HG03039 (cell line): ENCODE data around the gene HBP1.
A peak's percentile ranks its signal among the peaks of the same experiment; 100 is the strongest.
"Not testable (repeated sequence)": the region's sequence is repeated elsewhere in the genome, so short reads cannot be mapped to it uniquely, and the experiment has no call there.

Source experiments
- ATAC-seq: cut with Tn5 transposase; IDR thresholded peaks from one replicate; pipeline ENCODE4 v1.9.1; 2021; ENCODE audit warnings: mild to moderate bottlenecking, moderate library complexity; ENCODE audit not compliant: unreplicated experiment

HBP1 gene

DNA sequence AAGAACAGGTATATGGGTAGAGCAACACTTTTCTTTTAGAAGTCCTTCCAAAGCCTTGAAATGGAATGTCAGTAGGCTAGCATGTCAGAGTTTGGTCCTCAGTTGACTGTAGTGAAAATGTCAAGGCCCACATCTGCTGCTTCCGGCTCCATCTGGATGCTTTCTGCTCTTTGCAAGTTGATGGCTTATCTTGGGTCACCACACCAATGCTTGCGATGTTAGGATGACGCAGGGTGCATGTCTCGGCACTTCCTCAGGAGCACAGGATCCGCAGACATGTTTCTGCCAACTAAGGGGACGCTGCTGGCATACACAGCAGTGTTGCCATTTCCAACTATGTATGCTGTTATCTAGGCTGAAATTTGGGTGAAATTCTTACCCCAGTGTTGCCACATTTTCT lies 14.0 kb upstream of the HBP1 start:
- ATAC-seq: no peak

DNA sequence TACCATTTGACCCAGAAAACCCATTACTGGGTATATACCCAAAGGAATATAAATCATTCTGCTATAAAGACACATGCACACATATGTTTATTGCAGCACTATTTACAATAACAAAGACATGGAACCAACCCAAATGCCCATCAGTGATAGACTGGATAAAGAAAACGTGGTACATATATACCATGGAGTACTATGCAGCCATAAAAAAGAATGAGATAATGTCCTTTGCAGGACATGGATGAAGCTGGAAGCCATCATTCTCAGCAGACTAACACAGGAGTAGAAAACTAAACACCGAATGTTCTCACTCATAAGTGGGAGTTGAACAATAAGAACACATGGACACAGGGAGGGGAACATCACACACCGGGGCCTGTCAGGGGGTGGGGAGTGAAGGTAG lies 13.1 kb upstream of the HBP1 start:
- not testable (repeated sequence) for ATAC-seq

DNA sequence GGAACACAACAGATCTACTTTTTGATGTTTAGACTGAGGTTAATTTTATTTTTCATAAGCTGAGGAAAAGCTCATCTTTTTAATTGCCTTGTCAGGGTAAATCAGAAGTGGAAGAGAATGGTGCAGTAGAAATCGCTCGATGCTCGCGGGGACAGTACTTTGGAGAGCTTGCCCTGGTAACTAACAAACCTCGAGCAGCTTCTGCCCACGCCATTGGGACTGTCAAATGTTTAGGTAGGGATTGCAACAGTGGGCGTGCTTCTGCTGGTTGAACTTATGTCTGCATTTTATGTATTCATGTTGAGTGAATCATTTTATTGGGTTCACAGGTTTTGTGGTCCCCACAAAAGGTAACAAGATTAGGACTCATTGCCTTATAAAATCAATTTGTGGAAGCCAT lies 11.7 kb upstream of the HBP1 start:
- no peak for ATAC-seq

DNA sequence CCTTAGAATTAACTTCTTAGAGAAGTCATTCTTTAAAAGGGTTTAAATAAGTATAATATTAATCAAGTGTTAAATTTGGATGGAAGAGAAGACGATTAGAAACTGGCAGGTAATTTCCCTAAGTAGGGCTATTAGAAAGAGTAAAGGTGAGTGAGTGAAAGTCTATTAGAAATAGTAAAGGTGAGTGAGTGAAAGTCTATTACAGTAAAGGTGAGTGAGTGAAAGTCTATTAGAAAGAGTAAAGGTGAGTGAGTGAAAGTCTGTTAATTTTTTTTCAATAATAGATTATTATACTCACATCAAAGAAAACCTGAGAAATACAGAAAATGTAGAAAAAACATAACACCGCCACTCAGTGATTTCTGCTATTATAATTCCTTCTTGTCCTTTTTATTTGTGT lies 10.8 kb upstream of the HBP1 start:
- ATAC-seq: no peak

DNA sequence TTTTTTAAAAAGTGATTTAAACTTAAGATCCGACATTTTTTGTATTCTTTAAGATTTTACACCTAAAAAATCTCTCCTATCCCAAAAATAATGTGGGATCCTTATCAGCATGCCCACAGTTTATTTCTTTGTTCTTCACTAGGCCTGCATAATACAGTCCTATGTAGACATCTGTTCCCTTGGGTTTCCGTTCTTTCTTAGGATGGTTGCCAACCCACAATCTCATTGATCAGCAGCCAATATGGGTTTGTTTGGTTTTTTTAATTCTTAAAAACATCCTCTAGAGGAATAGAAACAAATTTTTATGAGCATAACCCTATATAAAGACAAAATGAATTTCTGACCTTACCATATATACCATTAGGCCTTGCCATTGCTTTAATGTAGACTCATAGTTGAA lies 8.4 kb upstream of the HBP1 start:
- no peak for ATAC-seq

DNA sequence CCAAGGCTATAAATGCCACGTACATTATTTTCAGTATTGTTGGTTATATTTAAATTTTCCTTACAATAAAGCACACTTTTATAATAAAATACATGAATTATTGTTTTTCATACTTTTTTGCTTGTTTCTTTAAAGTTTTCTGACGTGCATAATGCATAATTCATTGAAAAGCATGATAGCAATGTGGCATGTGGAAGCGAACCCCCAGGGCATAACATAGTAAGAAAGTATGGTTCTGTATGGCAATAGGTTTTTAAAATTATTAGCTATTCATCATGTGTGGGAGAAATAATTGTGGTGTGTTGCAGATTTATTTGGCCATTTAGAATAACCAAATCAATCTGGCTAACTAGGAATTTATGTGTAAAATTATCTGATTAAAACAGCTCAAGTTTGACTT lies 7.4 kb upstream of the HBP1 start:
- no peak for ATAC-seq

DNA sequence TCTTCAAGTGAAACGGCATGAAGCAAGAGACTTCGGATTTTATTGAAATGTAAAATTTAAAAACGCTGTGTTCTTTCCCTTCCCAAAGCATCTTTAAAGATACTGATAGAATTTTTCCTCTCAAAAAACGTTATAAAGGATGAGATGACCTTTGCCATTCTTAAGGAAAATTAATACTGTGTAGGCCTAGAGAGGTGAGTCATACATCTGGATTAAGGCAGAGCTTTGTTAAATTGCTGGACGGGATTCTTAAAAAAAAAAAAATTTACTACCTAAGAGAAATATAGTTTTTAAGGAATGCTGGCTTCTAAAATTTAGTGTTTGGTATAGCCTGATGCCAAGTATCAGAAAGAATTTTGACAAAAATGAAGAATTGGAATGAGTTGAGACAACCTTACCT lies 6.3 kb upstream of the HBP1 start:
- no peak for ATAC-seq

DNA sequence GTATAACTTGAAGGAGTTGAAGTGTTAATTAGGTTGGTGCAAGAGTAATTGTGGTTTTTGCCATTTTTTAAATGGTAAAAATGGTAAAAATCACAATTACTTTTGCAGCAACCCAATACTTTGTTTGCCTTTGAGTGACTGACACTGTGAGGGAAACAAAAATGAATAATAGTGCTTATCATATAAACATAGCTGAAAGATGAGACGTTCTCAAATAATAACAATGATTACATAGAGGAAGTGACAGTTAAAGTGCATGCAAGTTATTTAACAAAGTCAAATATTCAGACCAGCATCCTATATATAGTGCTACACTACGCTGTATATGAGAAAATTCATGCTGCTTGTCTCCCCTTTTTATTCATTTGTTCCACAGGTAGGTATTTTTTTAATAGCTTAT lies 4.7 kb upstream of the HBP1 start:
- no peak for ATAC-seq

DNA sequence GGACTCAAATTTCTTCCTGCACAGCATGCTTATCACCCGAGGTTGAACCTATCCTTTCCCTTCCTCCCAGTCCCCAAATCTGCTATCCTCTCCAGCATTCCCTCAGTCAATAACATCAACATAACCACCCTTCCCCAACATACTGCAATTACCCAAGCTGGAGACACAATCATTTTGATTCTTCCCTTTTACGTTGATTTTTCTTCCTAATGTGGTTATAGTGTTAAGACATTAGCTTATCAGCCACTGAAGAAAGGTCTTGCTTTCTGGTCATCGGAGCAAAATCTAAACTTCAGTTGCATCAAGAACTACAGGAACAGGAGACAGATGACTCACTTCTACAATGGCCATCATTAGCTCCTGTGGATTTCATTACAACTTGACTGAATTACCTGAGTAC lies 3.5 kb upstream of the HBP1 start:
- no peak for ATAC-seq

DNA sequence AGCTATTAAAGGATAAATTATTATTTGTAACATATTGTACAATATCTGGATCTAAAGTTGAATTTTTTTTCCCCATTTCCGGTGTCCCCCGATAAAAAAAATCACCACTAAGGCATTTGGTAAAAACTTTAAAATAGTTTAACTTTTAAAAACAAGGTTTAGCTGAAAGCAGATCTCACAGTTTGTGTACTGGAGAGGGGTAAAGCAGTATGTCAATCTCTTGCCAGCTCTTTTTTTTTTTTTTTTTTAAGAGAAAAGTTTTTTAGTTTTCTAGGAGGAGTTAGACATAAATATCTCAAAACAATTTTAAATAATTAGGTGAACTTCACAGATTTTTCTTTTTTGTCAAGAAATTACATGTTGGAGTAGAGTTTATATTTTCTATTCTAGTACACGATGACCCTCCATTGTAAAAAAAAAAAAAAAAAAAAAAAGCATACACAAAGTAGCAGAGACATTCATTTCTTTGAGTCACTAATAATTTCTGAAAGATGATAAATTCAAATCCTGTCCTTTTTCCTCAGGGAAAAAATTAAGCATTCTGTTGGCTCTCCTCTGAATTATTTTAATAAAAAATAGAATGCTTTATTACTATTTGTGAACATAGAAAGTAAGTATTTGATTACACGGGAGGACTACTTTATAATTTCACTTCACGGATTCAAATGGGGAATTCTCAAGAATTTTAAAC lies 1.9 kb upstream of the HBP1 start:
- no peak for ATAC-seq

DNA sequence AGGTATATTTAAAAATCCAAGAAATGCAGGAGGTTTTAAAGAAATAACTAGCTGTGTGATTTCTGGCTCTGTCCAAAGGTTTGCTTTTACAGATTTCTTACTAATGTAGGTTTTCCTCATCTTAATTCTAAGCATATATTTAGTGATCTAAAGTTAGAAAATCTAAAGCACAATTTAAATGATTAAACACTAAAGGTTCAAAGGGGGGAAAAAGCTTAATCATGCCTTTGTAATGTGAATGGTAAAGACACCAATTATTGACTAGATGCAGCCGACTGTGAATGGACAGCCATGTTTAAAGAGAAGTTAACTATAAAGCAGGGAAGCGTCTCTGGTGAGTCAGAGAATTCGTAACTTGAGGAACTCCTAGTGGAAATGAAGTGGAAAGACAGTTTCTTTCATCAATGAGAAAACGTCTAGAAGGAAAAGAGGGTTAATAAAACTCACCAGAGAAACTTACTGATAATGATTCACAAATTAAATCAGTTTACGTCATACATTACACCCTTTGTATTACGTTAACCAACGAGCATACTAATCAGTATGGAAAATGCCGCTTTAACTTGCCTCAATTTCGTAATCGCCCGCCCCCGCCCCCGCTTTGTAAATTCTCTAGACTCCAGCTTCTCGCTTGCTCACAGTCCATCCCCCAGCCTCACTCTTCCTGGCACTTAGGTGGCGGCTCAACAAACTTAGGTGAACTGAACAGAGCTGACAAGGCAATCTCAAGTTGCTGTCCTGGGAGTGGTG lies 1.1 kb upstream of the HBP1 start:
- ATAC-seq: no peak

DNA sequence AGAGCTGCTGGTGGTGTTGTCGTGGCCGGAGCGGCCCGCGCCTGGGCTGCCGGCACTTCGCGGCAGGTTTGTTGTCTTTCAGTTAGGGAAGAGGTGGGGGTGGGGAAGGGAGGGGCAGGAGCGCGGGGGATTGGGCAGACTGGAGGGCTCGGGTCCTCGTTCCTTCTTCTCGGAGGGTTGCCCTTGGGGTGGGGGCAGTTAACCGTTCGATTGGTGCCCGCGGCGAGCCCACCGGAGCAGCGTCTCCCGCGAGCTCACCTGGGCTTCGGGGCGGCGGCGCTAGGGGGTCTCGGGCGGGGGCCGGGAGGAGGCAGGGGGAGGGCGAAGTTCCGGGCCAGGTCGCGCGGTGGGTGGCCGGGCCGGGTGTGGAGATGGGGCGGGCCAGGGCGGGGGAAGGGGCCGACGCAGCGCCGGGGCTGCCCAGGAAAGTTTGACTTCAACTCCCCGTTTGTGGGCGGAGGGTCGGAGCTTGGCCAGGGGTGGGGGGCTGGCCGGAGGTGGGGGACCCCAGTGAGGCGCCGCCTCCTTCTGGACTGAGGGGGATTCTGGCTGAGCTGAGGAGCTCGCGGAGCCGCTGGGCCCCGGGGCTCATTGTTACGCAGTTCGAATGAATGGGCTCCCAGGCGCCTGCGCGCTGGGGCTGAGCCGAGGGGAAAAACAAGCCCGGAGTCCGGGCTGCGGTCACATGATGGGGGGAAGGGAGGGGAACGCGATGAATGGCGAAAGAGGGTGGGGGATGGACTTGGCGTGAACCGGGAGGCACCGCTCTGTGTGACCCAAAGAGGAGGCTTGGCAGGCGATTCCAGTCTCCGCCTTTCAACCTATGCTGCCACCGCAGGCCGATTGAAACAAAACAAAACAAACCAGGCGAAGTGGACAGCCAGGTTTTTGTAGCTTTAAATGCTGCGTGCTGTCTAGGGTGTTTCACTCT lies 582 bp downstream of the HBP1 start:
- ATAC-seq: peak; percentile 23

DNA sequence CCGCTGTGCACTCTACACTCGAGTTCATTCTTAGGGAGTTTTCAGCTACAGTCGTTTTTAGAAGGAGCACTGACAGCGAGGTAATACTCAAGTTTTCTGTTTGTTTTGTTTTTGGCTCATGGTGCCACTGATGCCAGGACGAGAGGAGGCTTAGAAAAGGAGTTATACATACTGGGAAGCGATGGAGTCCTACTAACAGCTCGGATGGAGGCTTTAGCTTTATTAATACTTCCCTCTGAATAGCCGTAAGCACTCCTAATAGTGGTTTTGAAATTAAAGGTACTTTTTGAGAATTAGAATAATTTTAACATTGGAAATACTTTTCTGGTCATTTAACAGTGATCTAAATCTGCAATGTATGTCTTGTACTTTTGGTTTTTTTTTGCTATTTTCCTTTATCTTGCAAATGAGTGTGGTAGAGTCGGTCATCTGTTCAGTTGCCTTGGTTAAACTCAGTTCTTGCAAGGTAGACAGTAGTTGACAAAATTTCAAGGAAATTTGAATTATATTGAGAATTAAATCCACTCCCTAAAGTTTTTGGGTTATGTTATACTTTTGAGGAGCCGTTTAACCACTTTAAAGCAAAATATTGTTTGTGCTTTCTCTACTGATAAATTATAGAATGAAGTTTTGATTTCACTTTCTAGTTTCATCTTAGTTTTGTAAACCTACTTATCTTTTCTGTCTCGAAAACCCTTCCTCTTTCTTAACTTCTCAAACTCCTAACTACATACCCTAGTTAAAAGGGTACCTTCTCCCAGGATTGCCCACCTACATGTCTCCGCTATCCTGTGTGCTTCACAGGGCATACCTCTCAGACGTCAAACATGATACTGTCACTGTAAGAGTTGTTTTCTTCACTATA lies 1.5 kb downstream of the HBP1 start:
- ATAC-seq: no peak

DNA sequence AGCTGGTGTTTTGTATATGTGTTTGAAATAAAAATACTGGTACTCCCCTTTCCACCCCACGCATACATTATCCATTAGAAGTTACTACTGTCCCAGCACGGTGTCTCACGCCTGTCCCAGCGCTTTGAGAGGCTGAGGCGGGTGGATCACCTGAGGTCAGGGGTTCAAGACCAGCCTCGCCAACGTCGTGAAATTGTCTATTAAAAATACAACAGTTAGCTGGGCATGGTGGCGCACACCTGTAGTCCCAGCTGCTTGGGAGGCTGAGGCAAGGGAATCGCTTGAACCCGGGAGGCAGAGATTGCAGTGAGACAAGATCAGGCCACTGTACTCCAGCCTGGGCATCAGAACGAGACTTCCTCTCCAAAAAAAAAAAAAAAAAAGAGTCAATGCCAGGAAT lies 2.7 kb downstream of the HBP1 start:
- ATAC-seq: no peak

DNA sequence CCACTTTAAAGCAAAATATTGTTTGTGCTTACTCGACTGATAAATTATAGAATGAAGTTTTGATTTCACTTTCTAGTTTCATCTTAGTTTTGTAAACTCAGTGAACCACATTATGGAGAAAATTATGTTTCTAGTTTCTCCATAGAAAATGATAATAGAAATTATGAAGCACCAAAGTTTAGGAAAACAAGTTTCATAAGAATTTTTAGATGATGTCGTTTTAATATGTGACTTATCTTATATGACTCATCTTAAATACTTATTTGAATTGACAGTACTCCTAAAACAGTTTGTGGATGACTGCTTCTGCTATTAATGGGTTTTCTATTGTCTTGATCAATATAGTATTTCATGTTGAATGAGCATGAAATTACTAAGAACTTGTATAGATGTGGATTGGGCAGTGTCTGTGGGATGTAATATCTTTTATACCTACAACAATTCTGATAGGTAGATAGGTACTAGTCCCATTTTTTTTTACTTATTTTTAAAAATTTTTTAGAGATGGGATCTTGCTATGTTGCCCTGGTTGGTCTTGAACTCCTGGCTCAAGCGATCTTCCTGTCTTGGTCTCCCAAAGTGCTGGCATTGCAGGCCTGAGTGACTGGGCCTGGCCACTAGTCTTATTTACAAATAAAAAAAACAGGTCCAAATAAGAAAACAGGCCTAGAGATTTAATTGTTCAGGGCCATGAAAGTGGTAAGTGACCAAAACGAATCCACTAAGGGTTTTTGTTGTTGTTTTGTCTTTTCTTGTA lies 3.7 kb downstream of the HBP1 start:
- no peak for ATAC-seq

DNA sequence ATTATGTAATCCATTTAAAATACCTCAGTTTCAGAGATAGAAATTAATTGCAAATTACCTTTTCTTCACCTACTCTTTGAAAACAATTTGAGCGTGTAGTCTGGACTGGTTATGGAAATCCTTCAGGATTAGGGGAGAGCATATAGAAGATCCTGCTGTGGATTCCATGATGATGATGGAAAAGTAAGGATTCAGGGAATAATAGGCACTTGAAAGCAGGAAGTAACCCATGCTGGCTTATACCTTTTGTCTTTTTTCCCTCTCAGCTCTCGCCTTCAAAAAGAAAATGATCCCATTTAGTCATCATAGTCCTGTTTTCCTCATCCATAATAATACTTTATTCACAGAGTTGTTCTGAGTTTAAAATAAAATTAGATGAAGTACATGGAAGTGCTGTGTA lies 4.4 kb downstream of the HBP1 start:
- no peak for ATAC-seq

DNA sequence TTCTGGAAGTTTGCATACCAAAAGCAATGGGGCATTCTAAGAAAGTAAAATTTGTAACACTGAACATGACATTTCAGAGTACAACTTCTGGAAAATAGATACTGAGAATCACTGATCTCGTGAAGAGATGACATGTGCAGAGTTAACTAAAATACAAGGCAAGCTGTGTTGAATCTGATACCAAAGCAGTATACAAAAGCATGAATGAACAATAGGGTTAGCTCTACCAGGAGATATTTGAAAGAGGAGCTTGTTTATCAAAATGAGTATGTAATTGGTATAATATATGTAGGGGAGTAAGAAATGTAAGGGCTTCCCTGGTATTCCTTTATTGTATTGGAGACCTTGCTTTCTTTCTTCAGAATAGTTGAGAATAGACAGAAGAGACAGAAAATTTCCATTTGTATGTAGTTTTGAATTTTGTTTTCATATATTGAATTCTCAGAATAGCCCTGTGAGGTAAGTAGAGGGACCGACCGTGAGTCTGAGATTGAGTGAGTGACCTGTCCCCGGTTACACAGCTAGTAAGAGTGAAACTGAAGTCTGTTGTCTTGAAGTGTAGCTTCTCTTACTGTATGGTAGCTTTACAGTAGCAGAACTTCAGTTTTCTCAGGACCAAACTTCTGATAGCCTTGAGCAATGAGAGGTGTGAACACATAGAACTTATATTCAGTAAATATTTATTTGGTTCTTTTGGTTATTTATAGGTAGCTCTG lies 5.0 kb downstream of the HBP1 start:
- peak; percentile 53 for ATAC-seq

DNA sequence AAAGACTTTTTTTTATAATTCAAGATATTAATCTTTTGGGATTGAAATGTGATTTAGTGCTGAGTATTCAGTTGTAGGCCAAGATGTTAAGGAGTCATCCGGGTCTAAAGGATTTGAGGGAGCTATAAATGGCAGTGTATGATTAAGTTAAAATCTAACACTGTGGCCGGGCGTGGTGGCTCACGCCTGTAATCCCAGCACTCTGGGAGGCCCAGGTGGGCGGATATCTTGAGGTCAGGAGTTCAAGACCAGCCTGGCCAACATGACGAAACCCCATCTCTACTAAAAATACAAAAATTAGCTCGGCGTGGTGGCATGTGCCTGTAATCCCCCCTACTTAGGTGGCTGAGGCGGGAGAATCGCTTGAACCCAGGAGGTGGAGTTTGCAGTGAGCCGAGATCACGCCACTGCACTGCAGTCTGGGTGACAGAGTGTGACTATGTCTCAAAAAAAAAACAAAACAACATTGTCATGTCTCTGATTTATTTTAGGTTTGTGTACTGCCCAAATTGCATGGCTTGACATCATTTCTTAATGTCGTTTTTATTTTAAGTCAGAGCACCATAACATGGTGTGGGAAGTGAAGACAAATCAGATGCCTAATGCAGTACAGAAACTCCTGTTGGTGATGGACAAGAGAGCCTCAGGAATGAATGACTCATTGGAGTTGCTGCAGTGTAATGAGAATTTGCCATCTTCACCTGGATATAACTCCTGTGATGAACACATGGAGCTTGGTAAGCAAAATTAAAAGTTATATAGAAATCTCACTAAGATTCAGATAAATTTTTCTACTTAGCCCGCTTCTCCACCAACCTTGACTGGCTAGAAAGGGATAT lies 10.7 kb downstream of the HBP1 start:
- ATAC-seq: no peak

DNA sequence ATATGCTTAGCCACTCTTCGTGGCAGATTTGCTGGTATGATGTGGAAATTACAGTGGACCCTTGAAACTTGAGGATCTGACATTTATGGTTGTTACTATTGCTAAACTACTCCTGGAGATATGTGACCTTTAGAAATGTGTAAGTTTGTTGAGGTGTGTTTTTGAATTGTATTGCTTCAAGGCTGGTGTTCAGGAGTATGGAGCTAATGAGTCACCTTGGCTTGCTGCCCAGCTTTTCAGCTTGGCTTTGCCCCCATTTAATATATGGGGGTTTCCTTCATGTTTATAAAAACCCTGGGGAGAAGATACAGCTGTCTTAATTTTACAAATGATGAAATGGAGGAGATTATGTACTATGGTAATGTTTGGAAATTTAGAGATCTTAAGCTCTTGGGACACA lies 11.6 kb downstream of the HBP1 start:
- no peak for ATAC-seq
